ENCODE measurements around the gene SLF2. TPM values are rescaled to one million over a fixed set of nuclear protein-coding genes. Genes with fewer than 3 reads are reported as not detected.
"Not testable (repeated sequence)": the region's sequence is repeated elsewhere in the genome, so short reads cannot be mapped to it uniquely, and the experiment has no call there.

Gene SLF2
- total RNA-seq, 1 donor from 2014 or later = 41.3 TPM

DNA sequence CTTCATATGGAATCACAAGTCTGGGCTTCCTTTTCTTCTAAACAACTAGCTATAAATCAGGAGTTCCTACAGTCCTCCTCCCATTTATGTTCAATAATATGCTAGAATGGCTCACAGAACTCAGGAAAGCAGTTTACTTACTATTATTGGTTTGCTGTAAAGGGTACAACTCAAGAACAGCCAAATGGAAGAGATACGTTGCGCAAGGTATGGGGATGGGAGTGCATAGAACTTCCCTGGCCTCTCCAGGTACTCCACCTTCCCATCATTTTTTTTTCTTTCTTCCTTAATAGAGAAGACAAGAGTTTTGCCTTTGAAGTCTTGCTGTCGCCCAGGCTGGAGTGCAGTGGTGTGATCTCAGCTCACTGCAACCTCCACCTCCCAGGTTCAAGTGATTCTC is 29.5 kb downstream of the SLF2 start:
- intact Hi-C loops (cut with micrococcal nuclease) = no loop called here

DNA sequence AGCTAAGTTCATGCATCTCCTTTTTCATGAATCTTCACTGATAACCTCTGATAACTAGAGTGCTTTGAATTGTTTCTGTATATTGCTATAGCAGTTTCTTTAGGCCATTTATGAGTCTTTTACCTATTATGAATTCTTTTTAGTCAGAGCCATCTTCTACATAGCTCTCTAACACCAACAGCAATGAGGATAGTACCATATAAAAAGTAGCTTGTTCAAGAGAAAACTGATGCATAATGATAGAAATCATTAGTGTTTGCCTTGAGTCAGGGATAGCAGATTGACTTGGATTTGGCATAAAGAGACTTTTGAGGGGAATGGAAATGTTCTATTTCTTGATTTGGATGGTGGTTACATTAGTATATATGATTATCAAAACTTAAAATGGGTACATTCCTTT is 30.7 kb downstream of the SLF2 start:
- intact Hi-C loops (cut with micrococcal nuclease) = no loop called here

DNA sequence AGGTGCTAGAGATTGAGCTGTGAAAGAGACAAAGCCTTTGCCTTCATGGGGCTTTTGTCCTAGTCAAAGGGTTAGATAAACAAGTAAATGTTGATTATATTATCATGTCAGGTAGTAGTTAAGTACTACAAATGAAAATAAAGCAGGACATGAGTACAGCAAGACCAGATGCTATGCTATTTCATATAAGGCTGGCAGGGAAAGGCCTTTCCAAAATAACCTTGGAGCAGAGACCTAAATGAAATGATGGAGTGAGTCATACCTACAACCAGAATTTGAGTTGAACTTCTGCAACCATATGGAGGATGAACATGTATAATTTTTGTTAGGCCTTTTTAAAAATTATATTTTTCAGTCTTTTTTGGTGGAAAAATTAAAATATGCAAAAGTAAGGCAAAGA is 33.0 kb downstream of the SLF2 start:
- intact Hi-C loops (cut with micrococcal nuclease) = no loop called here

DNA sequence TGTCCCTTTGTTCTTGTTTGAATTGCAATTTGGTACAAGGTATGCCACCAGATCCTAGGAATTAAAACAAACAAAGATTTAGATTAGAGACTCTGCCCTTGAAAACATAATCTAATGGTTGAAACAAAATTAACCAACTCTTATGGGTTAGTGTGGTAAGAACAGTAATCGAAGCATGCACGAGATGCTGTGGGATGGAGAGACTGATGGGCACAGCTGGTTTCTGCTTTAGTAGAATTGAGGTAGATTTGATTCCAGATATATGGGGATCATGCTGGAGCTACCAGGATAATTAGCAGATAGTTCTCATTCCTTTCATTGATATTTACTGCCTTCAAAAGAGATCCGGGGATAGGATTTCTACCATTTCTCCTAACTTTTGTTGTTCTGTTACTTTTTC is 36.2 kb downstream of the SLF2 start:
- intact Hi-C loops (cut with micrococcal nuclease) = no loop called here

DNA sequence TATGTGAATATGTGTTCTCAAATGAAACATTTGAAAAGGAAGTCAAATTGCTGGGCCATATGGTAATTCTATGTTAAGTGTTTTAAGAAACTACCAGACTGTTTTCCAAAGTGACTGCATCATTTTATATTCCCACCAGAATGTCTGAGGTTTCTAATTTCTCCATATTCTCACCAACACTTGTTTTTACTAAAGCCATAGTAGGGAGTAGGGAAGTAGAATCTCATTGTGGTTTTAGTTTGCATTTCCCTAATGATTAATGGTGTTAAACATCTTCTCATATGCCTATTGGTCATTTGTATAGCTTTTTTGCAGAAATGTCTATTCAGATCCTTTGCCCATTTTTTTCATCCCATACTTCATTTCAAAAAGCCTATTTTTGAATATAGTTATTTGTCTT is 47.5 kb downstream of the SLF2 start:
- intact Hi-C loops (cut with micrococcal nuclease) = no loop called here

DNA sequence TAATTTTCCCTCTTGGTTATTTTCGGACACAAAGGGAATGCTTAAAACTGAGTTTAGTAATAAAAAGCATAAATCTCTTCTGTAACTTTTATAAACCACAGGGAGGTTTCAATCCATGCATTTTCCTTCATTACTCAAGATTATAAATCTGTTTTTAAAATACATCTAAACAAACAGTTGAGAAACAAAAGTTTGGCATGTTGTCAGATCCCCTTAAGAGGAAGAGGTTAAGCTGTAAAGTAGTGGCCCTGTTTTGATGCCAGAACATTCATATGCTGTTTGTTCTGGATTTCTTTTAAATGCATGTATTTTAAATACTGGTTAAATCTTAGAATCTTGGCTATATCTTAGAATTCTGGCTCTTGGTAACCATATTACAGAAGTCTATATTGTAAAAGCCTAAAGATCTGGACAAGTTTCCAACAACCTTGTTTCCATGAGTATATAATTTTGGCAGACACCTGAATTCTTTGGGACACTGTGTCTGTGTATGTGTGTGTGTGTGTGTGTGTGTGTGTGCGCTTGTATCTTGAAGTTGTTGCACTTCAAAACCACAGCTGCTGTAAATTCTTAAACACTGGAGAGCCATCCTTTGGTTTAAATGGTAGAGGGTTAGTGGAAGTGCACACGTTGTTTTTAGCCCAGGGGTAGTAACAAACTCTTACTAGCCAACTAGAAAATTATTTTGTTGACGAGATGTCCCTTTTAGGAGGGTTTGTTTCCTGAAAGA is 49.8 kb downstream of the SLF2 start:
- intact Hi-C loops (cut with micrococcal nuclease) = no loop called here

DNA sequence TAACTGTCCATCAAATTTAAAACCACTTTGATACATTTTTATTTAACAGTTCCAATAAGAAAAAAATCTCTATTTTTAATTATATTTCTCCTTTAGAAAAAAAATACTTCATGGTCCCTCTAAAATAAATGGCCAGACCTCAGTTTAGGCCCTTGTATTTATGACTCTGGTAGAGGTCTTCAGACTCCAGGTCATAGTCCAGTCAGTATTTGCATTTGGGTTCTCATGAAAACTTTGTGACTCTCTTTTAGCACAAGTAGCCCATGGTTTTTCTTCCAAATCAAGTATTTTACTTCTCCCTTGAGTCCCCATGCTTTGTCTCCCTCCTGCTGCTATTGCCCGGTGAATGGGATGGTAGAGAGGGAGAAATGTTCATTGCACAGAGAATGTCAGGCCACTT is 51.1 kb downstream of the SLF2 start:
- intact Hi-C loops (cut with micrococcal nuclease) = no loop called here

DNA sequence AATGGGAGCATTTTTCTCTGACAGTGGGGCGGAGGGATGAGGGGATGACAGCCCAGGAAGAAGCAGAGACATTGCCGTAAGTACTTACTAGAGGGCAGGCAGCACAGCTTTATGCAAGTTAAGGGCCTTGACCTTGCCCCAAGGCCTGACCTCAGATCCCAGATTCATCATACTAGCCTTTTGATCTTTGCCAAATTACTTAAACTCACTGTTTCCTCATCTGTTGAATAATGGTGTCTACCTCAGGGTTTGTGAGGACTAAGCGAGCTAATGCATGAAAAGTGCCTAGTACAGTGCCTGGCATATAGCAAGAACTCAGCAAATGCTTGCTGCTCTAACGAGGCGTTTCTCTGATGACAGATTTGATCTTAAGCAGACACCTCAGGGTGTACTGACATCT is 53.1 kb downstream of the SLF2 start:
- intact Hi-C loops (cut with micrococcal nuclease) = no loop called here

DNA sequence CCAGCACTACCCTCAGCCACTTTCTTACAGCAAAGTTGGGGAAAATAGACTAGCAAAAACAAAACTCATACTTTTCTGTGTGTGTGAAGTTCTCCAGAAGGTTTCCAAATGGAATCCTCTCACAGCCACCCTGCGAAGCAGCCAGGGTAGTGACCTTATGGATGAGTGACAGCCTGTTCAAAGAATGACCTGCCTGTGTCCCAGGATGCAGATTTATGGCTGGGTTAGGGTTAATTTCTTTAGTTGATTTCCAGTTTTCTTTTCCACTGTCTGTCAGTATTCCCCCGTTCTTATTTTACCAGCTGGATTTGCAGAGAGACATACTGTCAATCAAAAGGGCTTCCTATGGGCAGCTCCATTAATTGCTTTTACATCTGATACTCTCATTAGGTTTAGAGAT is 54.1 kb downstream of the SLF2 start:
- intact Hi-C loops (cut with micrococcal nuclease) = no loop called here

DNA sequence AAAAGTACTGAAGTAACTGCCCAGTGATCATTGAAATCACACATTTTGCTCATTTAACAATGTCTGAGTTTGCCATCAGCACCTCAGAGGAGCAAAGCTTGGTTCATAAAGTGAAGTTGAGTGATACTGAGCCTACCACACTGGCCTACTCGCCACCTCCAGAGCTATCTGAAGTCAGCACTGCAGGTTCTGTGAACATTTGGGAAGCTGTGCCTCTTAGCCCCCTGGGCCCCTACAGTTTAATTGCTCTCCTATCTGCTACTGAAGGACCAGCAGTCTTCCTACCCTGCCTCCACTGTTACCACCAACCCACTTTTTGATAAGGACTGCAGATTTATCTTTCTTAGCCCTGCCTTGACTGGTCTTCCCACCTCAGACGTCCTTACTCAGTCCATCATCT is 54.6 kb downstream of the SLF2 start:
- intact Hi-C loops (cut with micrococcal nuclease) = no loop called here

DNA sequence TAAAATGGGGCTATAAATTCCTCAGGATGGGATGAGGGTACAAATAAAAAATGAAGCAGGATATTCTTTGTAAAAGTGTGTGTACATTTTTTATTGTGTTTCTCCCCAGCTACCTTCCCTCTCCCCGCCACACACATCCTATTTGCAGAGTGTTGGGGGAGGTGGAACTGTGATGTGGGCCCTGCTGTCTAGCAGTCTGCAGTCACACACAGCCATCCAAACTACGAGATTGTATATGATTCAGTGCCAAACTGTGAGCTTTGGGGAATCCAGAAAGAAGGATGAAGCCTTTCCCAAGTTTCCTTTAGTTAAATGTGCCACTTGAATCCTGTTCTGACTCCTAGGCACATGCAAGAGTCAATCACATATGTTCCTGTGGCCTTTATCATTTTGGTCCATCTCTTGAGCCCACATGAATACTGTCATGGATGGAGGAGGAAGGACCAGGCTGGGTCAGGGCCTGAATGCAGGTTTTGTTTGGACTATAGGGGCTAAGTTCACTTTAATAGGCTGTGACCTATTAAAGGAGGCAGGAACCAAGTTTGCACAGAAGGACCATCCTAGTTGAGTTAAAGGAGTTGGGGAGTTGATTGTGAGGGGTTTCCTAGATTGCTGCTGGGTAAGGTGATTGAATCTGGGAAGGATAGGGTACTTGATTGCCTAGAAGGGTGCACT is 55.4 kb downstream of the SLF2 start:
- intact Hi-C loops (cut with micrococcal nuclease) = no loop called here

DNA sequence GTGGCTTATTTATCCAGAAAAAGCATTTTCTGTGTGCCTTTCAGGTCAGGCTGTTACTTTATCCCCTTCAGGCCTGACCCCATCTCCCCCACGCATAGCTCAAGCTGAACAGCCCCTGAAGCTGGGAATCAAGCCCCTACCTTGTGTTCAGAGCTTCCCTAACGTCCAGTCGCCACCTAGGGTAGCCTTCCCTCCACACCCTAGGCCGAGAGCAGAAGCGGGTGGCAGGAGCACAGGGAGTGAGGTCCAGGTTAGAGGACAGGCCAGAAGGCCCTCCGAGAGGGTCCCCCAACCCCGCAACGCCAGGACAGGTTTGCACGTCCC is 56.1 kb downstream of the SLF2 start:
- intact Hi-C loops (cut with micrococcal nuclease) = loop anchor here (1.0 kb wide), 1 partner anchor 45 kb away; no protein-coding TSS in a partner anchor

DNA sequence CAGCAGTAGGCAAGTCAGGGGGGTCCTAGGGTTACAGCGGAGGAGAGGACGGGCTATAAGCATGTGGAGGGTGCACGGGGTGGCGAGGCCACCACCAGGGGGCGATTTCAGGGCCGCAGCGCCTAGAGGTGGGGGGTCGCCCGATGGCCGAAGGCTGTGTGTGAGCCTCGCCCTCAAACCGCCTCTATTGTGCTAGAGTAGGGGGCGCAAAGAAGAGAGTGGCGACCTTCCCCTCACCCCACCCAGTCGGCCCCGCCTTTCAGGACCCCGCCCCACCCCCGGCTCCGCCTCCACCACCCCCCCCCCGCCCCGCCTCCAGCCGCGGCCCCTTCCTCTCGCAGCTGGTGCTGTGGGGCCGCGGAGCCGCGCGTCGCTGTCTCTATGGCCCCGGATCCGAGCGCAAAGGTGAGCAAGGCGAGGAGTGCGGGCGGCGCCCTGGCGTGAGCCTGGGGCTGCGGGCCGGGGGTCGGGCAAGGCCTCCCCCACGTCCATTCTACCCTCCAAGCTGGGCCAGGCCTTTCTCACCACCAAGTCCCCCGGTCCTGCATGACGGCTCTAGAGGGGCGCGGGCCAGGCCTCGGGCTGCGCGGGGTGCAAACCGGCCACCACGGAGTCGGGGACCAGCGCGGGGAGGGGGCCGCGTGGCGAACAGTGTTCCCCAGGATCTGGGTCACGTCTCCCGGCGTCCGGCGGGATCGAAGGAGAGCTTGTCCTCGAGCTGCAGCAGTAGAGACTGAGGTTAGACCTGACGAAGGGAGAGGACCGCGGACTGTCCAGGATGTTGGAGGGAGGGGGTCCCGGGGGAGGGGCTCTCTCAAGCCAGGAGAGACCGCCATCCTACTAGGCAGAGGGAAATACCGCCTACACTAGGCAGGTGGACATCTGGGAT is 56.7 kb downstream of the SLF2 start, which contains the start of gene SEMA4G:
TSS of gene SEMA4G (plus strand) at position 318 of the 889 bp plus-strand sequence. CDS start 3,409 bp downstream, outside the sequence.
- intact Hi-C loops (cut with micrococcal nuclease) = loop anchor here (1.0 to 2.0 kb wide), 2 partner anchors 17 to 45 kb away; partner anchors contain the start of genes MRPL43 and TWNK

DNA sequence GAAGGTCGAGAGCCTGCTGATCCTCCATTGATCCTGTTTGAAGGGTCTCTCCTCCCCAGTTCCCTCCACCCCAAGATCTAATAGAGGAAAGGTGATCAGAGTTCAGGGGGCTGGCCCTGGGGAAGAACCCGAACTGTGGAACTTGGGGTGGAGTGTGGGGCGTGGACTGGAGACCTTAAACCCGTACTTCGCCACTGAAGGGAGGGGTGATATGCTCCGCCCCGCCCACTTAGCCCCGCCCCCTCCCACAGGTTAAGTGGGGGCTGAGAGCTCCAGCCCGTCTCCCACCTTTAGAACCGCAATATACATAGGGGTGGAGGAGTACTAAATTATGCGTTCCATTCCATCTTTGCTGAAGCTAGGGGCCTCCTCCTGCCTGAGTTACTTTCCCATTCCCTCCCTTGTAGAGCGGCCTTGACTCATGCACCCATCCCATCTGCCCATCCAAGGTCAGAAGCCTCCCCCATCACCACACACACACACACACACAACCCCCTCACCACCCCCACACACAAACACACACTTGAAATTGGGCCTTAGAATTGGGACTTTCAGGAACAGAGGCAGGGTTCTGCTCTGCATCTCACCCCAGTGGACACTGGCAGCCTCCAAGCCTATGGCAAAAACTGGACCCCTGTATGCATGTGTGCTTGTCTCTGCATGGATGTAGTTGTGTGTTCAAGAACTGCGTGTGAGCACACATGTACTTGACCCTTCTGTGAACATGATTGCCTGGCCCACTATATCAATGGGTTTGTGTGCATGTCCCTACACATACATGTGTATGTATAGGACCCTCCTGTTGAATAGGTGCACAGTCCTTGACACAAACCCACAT is 57.5 kb downstream of the SLF2 start:
- intact Hi-C loops (cut with micrococcal nuclease) = loop anchor here (2.0 kb wide), 1 partner anchor 17 kb away; the partner anchor contains the start of genes MRPL43 and TWNK

DNA sequence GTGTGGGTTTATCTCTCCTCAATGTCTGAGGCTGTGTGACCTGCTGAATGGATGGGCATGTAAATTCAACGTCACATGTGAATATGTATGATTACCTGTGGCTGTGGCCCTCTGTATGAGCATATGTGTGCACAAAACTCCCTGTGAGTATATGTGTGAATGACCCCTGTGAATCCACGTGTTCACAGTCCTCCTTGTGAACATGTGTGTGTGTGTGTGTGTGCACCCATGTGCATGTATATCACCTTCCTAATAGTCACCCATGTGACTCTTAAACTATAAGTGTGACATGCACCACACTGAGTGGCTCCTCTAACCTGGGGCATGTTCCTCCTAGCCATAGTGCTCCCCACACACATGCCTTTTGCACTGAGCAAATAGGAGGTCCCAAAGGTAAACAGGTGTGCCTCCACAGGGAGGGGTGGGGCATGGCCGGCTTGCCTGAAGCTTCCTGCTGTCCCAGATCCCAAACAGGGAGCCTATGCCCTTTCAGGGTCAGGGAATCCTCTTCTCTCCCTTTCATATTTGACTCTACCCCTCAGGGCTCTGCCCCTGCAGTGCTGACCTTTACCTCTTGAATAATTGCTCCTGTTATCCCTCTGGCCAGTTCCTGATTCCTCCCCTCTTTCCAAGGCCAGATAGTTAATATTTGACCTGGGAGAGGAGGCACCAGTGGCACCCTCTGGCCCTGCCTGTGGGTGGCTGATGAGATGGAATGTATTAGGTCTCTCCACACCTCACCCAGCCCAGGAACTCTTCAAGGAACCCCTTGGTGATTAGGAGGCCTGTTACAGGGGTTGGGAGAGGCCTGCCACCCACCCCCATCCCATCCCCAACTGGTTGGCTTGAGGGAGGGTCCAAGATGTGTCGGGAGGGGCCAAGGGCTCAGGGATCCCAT is 58.4 kb downstream of the SLF2 start:
- intact Hi-C loops (cut with micrococcal nuclease) = loop anchor here (2.0 kb wide), 1 partner anchor 16 kb away; the partner anchor contains the start of genes MRPL43 and TWNK

DNA sequence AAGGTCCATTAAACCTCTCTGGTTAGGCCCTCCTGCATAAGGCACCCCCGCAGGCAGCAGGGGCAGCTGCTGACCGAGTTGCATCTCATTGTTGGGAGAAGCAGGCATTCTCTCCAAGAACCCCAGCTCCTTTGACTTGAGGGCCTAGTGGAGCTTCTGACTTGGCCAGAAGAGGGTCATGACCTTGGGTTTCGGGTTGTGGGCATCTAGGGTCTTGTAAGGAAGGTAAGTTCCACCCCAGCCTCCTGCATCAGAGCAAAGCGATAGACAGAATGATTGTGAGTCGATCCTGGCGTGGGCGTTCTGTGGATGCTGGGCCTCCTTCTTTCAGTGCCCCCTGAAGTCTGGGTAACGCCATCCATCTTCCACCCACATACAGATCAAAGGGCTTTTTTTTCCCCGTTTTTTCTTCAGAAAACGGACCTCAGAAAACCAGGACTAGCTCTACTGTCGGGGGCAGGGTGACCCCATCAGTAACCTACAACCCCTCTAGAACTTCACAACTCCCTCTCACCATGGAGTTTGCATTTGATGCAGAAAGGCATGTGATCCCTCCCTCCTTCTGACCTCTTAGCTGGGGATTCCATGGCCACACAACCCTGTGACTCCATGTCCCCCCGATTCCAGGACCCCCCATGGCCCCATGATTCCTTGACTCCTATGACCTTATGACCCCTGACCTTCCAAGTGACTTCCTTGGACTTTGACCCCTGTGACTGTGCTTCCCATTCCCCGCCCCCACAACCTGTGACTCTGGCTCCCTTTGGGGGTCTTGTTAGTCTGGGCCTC is 59.5 kb downstream of the SLF2 start:
- intact Hi-C loops (cut with micrococcal nuclease) = no loop called here

DNA sequence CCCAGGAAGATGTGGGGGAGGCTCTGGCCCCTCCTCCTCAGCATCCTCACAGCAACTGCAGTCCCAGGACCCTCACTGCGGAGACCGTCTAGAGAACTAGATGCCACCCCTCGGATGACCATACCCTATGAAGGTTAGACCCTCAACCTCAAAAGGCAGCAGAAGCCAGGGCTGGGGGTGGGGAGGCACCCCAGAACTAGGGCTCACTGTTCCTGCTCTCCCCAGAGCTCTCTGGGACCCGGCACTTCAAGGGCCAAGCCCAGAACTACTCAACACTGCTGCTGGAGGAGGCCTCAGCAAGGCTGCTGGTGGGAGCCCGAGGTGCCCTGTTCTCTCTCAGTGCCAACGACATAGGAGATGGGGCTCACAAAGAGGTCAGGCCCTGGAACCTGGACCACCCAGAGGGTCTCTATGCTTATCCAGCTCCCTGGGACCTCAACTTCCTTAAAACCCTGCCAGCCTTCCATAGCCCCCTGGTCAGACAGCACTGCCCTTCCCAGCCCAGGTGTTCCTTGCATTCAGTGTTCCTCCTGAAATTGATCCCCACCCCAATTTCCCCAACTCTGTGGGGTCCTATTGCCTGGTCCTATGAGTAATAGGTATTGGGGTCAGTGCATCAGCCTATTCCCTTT is 60.3 kb downstream of the SLF2 start:
- intact Hi-C loops (cut with micrococcal nuclease) = no loop called here

DNA sequence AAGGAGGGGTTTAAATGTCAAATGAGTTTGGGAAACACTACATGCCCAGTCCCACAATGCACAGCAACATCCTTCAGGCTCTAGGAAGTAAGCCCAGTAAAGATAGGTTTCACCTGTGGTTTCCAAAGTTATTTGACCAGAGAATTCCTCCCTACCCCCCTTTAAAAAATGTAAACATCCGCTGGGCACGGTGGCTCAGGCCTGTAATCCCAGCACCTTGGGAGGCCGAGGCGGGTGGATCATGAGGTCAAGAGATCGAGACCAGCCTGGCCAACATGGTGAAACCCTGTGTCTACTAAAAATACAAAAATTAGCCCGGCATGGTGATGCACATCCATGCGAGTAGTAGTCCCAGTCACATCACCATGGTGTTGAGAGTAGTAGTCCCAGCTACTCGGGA is 62.6 kb downstream of the SLF2 start:
- intact Hi-C loops (cut with micrococcal nuclease) = not testable (repeated sequence)

DNA sequence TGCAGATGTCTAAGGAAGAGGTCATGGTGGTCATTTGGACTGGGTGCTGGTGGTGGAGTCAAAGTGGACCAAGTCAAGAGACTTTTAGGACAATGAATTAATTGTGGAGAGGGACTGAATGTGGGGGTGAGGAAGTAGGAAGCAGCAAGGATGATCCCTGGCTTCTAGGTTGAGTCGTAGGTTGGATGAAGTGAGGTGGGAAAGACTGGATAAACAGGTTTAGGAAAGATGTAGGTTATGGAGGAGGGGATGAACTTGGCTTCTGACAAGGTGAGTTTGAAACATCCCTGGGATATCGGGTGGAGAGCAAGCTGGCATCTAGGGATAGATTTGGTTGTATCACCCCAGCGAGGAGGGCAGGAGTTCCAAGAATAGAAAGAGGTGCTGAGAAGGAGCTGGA is 64.1 kb downstream of the SLF2 start:
- intact Hi-C loops (cut with micrococcal nuclease) = no loop called here
